Umbilical cord (tissue), 2 donors: ENCODE measurements around the gene RASAL2. TPM values are rescaled to one million over a fixed set of nuclear protein-coding genes. Genes with fewer than 3 reads are reported as not detected.
A peak's percentile ranks its signal among the peaks of the same experiment; 100 is the strongest.
"Not testable (repeated sequence)": the region's sequence is repeated elsewhere in the genome, so short reads cannot be mapped to it uniquely, and the experiment has no call there.

ENCODE experiments used
- DNase-seq: peaks from one replicate; pipeline ENCODE4 v3.0.0-alpha.2; 2015; ENCODE audit warnings: low spot score
- total RNA-seq: library from RNA; depleted of rRNA; stranded (reverse); fragments of >200 nt; gene quantifications from one replicate; pipeline ENCODE4 v1.2.3, GENCODE V29; 2014; ENCODE audit warnings: low replicate concordance; ENCODE audit not compliant: insufficient read depth

Gene RASAL2
- total RNA-seq, 1 donor from 2014 or later = 40.7 TPM

GRCh38 chr1:178278916-178279686, 185.2 kb downstream of the RASAL2 start:
- DNase-seq = no peak

DNA sequence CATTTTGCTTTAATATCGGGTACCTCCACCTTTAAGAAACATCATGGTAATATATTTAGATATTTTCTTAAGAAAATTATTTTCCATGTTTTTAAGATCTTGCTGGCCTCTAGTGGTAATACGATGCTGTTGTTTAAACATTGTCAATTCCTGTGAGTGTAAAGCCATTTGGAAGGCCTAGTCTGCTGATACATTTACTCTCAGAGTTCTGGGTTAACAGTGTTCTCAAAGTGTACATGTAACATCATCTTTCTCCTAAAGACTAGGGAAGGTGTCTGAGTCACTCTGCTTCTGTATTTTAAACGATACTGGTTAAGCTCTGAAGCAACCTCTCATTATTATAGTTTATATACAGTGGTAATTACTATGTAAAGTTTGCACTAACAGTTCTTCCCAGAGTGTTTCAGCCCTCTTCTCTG, 189.1 kb downstream of the RASAL2 start:
- peak; percentile 47 for DNase-seq

DNA sequence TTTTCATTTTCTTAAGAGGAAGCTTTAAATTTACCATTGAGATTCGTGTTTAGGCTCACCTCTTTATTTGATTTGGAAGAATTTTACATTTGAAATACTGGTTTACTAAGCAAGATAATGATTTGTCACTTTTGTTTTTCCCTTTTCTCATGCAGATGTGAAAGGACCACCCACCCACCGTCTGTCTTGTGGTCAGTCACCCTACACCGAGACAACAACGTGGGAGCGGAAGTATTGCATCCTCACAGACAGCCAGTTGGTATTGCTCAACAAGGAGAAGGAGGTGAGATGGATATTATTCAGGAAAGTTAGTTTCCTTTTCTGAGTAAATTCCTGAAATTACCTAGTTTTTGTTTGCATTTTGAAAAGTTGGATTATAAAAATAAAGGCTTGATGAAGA, 189.5 kb downstream of the RASAL2 start:
- no peak for DNase-seq

GRCh38 chr1:178284058-178284457, 190.2 kb downstream of the RASAL2 start:
- no peak for DNase-seq

GRCh38 chr1:178291166-178291565, 197.3 kb downstream of the RASAL2 start:
- no peak for DNase-seq

DNA sequence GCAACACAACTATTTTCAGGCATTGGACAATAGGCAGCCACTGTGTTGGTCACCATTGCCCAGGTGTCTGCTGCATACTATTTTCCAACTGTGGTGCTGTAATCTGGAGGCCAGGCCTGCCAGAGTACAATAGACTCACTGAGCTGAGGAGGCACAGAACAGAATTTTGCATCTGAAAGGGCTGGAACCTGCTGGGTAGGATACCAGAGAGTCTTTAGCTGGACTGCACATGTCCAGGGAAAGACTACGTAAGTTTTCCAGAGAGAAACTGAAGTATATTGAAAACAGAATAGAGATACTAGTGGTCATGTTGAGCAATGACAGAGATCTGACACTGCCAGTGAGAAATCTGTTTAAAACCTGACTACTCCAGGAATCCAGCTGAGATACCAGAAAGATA, 200.8 kb downstream of the RASAL2 start:
- DNase-seq = peak; percentile 49

- no peak for DNase-seq
Observed at GRCh38 chr1:178300352-178300699, 206.4 kb downstream of the RASAL2 start.

- DNase-seq = no peak
Observed at GRCh38 chr1:178301141-178301540, 207.2 kb downstream of the RASAL2 start.

- no peak for DNase-seq
Observed at GRCh38 chr1:178307264-178307663, 213.4 kb downstream of the RASAL2 start.

GRCh38 chr1:178308438-178308837, 214.5 kb downstream of the RASAL2 start:
- DNase-seq = no peak

DNA sequence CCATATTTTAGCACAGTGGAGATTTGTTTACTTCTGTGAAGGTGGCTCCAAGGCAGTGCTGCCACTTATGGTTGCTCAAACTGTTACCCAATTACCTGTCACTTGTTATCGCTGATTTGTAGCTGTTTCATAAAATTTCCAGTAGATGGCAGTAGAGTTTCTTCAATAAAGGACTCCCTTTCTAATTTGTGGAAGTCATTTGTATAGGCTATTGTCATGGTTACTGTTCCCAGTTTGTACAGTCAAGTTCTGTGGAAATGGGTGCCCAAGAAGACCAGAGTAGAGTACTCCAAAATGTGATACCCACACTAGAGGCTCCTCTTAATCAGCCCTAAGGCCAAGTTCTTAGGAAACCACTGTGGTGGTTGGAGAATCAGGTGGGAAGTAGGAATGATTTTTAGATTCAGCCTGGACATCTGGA, 216.8 kb downstream of the RASAL2 start:
- peak; percentile 79 for DNase-seq

GRCh38 chr1:178311164-178311563, 217.3 kb downstream of the RASAL2 start:
- DNase-seq = no peak

DNA sequence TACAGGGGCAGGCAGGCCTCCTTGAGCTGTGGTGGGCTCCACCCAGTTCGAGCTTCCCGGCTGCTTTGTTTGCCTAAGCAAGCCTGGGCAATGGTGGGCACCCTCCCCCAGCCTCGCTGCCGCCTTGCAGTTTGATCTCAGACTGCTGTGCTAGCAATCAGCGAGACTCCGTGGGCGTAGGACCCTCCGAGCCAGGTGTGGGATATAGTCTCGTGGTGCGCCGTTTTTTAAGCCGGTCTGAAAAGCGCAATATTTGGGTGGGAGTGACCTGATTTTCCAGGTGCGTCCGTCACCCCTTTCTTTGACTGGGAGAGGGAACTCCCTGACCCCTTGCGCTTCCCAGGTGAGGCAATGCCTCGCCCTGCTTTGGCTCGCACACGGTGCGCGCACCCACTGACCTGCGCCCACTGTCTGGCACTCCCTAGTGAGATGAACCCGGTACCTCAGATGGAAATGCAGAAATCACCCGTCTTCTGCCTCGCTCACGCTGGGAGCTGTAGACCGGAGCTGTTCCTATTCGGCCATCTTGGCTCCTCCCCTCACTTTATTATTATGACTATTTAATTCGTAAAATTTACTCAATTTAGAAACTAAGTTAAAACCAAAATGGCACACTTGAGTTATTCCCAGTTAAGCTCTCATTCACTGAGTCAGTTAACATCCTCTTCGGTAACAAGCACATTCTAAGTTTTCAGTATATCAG, 226.5 kb downstream of the RASAL2 start:
- DNase-seq = not testable (repeated sequence)

GRCh38 chr1:178323067-178323466, 229.2 kb downstream of the RASAL2 start:
- DNase-seq = no peak

DNA sequence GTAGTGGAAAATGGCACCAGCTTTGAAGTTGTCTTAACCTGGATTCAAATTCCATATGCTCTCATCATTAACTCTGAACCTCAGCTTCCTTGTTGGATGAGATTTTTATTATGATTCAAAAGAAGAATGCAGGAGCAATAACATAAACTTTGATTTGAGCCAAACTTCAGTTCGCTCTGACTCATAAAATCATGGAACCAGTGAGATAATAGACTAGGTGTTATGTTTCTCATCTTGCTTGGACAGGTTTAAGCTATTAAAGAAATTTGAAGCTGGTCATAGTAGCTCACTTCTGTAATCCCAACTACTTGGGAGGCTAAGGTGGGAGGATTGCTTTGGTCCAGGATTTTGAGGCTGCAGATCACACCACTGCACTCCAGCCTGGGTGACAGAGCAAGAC, 230.1 kb downstream of the RASAL2 start:
- no peak for DNase-seq

GRCh38 chr1:178328728-178329127, 234.8 kb downstream of the RASAL2 start:
- no peak for DNase-seq

DNA sequence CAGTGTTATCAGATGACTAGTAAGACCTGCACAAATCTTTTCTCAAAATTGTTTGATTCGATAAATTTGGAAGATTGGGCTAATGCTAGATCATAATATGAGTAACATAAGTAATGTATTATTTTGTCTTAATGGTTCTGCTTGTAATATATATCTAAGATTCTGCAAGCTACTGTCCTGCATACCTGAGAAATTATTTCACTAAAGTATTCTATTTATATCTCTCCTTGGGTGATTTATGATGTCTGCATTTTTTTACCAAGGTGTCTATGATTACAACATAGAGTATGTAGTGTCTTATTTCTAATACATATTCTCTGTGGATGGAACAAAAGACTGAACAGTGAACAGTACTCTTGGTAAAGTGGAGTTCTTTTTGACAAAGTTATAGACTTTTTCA, 236.2 kb downstream of the RASAL2 start:
- peak; percentile 41 for DNase-seq

GRCh38 chr1:178330848-178331497, 237.1 kb downstream of the RASAL2 start:
- no peak for DNase-seq

DNA sequence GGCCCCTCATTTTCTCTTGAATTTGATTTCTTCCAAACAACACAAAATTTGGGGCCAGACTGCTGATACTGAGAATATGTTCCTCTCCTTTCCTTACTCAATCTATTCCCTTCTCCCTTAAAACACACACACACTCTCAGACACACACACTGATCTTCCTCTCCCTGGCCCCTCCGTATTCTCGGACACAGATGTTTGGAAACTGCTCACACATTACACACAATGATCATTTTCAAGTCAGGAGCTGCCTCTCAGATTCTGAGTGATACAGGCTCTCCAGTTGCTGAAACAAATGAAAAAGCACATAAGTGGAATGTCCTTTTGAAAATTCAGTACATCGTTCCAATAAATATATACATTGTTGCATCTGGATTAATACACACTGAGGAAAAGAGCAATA, 241.5 kb downstream of the RASAL2 start:
- no peak for DNase-seq

DNA sequence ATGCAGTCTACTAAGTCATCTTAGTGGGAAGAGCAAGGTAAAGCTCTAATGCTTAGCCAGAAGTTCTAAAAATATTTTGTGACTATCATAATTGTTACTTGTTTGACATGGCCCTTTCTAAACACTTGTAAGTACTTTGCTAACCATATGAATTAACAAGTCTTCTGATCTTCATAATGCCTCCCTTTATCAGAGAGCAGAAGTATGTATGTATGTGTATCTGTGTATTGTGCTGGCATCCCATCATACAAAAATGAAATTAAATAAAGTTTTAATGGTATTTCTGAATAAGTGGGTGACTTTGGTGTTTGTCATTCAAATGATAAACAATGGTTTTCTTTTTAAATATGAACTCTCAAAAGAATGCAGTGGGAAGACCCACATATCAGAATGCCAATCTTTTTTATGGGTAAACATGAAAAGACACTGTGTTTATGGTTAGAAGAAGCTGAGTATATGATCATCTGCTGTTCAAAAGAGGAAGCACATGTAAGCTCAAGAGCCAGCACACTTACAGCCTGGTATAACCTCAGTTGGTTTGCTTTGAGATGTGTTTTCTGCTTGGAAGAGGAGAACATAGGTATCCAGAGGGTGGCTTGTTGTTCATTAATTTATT, 243.3 kb downstream of the RASAL2 start:
- DNase-seq = no peak

GRCh38 chr1:178339834-178340233, 245.9 kb downstream of the RASAL2 start:
- DNase-seq = no peak

DNA sequence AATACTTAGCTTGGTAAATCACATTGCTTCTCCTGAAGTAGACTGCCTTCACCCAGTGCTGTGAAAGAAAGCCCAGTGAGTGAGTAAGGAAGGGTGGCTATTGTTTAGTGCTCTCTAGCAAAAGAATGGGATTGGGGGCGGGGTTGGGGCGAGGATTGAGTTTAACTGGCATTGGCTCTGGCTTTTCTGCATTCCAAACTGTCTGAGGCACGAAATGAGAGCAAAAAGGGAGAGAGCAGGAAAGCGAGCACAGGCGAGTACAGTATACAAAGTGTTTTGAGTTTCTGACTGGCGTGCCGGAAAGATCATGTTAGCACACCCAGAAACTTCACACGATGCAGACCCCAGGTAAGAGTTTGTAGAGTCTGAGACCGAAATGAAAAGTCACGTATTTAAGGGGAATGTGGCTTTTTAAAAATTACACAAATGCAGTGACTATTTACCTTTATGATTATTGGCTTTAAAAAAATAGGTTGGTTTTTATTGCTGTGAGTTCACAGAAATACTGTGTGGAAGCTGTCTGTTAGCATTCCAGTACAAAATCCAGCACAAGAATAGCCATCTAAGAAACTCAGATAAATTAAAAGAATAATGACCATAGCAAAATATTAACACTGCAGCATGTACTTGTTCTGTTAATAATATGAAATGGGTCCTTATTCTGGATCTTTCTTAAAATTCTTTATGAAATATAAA, 247.5 kb downstream of the RASAL2 start:
- DNase-seq = peak; percentile 91
